ENCODE results near the gene ZNF524. TPM values are rescaled to one million over a fixed set of nuclear protein-coding genes. Genes with fewer than 3 reads are reported as not detected.

The ZNF524 gene, protein sequence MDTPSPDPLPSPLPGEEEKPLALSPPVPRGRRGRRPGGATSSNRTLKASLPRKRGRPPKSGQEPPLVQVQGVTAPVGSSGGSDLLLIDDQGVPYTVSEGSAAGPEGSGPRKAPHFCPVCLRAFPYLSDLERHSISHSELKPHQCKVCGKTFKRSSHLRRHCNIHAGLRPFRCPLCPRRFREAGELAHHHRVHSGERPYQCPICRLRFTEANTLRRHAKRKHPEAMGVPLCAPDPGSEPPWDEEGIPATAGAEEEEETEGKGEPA
- total RNA-seq: 10 to 100 TPM; 17.7 to 25.8 TPM

DNA sequence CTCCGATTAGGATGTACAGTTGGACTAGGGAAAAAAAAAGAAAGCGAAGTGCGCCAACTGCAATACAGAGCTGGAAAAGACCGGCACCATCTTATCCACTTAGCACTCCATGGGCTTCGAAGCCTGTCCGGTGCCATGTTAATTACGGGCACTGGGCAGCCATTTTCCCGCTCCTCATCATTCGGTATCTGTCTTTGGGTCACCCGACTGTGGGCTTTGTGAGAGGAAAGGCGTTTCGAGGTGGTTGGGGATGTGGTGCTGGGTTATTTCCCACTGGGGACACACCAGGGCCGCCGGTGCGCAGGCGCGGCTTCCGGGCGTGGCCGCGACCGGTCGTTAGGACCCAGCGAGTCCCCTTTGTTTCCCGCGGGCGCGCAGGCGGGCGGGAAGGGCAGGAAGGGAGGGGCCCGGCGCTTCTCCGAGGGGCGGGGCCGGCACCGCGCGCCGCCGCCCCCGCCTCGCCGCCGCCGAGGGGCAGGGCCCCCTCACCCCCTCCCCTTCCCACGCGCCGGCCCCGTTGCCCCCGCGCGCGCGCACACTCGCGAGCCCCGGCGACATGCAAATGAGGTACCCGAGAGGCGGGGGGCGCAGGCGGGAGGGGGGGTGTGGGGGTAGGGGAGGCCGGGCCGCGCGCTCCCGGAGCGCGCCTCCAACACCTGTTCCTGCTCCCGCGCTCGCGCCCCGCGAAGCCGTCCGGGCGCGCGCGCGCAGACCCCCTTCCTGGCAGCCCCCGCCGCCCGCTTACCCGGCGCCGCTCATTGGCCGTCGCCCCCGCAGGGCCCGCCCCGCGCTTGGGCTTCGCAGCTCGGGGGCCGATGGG lies at the start of gene ZNF524:
ZNF524 (plus strand) TSS at position 447 of the 820 bp plus-strand sequence. CDS start 1,825 bp downstream, outside the sequence.
- peaks cover 7% of the 10 kb centered on the region for H3K36me3 ChIP-seq
- H3K9me3 ChIP-seq: no peaks in the 10 kb centered on the region
- TF ChIP-seq, protein P1, sequence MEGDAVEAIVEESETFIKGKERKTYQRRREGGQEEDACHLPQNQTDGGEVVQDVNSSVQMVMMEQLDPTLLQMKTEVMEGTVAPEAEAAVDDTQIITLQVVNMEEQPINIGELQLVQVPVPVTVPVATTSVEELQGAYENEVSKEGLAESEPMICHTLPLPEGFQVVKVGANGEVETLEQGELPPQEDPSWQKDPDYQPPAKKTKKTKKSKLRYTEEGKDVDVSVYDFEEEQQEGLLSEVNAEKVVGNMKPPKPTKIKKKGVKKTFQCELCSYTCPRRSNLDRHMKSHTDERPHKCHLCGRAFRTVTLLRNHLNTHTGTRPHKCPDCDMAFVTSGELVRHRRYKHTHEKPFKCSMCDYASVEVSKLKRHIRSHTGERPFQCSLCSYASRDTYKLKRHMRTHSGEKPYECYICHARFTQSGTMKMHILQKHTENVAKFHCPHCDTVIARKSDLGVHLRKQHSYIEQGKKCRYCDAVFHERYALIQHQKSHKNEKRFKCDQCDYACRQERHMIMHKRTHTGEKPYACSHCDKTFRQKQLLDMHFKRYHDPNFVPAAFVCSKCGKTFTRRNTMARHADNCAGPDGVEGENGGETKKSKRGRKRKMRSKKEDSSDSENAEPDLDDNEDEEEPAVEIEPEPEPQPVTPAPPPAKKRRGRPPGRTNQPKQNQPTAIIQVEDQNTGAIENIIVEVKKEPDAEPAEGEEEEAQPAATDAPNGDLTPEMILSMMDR (IDR thresholded peaks at IDR 0.05): no peak
- no peaks in the 10 kb centered on the region for H3K27me3 ChIP-seq
- peak within 1 kb of the TSS; percentile 99 for H3K27ac ChIP-seq
- DNase-seq (ENCODE audit: low spot score): peak; percentile 89
- peak within 1 kb of the TSS; percentile 77 to 82 for H3K4me3 ChIP-seq
- H3K4me1 ChIP-seq: peaks cover 0 to 31% of the 10 kb centered on the region in 2 donors

- H3K4me3 ChIP-seq: peak overlapping the region in 1 of 2 donors; percentile 31
- no peaks in the 10 kb centered on the region for H3K36me3 ChIP-seq
- H3K27me3 ChIP-seq: no peaks in the 10 kb centered on the region
- H3K9me3 ChIP-seq: no peaks in the 10 kb centered on the region
- H3K4me1 ChIP-seq: peaks cover 0 to 40% of the 10 kb centered on the region in 2 donors
- H3K27ac ChIP-seq: peak overlapping the region; percentile 84 to 99
- no peak for DNase-seq (ENCODE audit: low spot score)
- TF ChIP-seq, protein P1 (IDR thresholded peaks at IDR 0.05): no peak
Observed at GRCh38 chr19:55550321-55550650, 49.8 kb upstream of the ZNF524 start.

- Histone ChIP-seq H3K27me3 (no peaks in the 10 kb centered on the region), H3K36me3 (no peaks in the 10 kb centered on the region), H3K4me1 (peaks cover 0 to 28% of the 10 kb centered on the region in 2 donors), H3K4me3 (no peak overlapping the region), H3K27ac (no peak overlapping the region), H3K9me3 (no peaks in the 10 kb centered on the region)
- TF ChIP-seq, protein P1 (IDR thresholded peaks at IDR 0.05): no peak
- DNase-seq (ENCODE audit: low spot score): no peak
Observed at GRCh38 chr19:55552206-55552605, 47.9 kb upstream of the ZNF524 start.

GRCh38 chr19:55552620-55553019 lies 47.5 kb upstream of the ZNF524 start:
- H3K27me3 ChIP-seq: no peaks in the 10 kb centered on the region
- TF ChIP-seq, protein P1 (IDR thresholded peaks at IDR 0.05): no peak
- no peak overlapping the region for H3K27ac ChIP-seq
- DNase-seq (ENCODE audit: low spot score): no peak
- H3K9me3 ChIP-seq: no peaks in the 10 kb centered on the region
- no peaks in the 10 kb centered on the region for H3K36me3 ChIP-seq
- H3K4me3 ChIP-seq: no peak overlapping the region
- peaks cover 0 to 24% of the 10 kb centered on the region in 2 donors for H3K4me1 ChIP-seq

- Histone ChIP-seq H3K9me3 (no peaks in the 10 kb centered on the region), H3K36me3 (no peaks in the 10 kb centered on the region), H3K4me3 (no peak overlapping the region), H3K27ac (no peak overlapping the region), H3K27me3 (no peaks in the 10 kb centered on the region), H3K4me1 (peaks cover 0 to 17% of the 10 kb centered on the region in 2 donors)
- TF ChIP-seq, protein P1 (IDR thresholded peaks at IDR 0.05): no peak
- DNase-seq (ENCODE audit: low spot score): no peak
Observed at GRCh38 chr19:55553217-55554182, 46.6 kb upstream of the ZNF524 start.
